ENCODE data around the gene FAM131C. TPM values are rescaled to one million over a fixed set of nuclear protein-coding genes. Genes with fewer than 3 reads are reported as not detected.
"Not testable (repeated sequence)": the region's sequence is repeated elsewhere in the genome, so short reads cannot be mapped to it uniquely, and the experiment has no call there.

Gene FAM131C
- total RNA-seq, 6 donors from 2014 or later, result 0.13 TPM; not detected in 5

GRCh38 chr1:16041200-16041599 lies 32.3 kb downstream of the FAM131C start:
- no peak for DNase-seq
- Histone ChIP-seq H3K36me3 (no peaks in the 10 kb centered on the region), H3K27ac (no peak overlapping the region), H3K4me3 (no peak overlapping the region), H3K4me1 (no peaks in the 10 kb centered on the region), H3K9me3 (no peaks in the 10 kb centered on the region), H3K27me3 (no peaks in the 10 kb centered on the region)
- ATAC-seq (ENCODE audit: low FRiP score in 2 of 2), result no peak
- no peak for TF ChIP-seq EP300 (IDR thresholded peaks at IDR 0.05)
- no peak for TF ChIP-seq POLR2A (IDR thresholded peaks at IDR 0.05)
- no peak for TF ChIP-seq CTCF (IDR thresholded peaks at IDR 0.05)
- TF ChIP-seq POLR2AphosphoS5 (IDR thresholded peaks at IDR 0.05), result no peak
- 33 to 65% methylated on average over 3 to 8 of the region's 8 CpGs for WGBS, 2 donors

GRCh38 chr1:16039871-16040270 lies 33.6 kb downstream of the FAM131C start:
- not testable (repeated sequence) for H3K9me3 ChIP-seq; H3K4me1 ChIP-seq; ATAC-seq (ENCODE audit: low FRiP score in 2 of 2); H3K4me3 ChIP-seq; H3K27ac ChIP-seq; H3K27me3 ChIP-seq; H3K36me3 ChIP-seq
- DNase-seq, result peak in 1 of 2 donors; percentile 63
- 50 to 73% methylated on average over 1 to 8 of the region's 8 CpGs for WGBS, 2 donors

GRCh38 chr1:16038620-16038912 lies 34.9 kb downstream of the FAM131C start:
- no peaks in the 10 kb centered on the region for H3K4me1 ChIP-seq
- H3K9me3 ChIP-seq, result no peaks in the 10 kb centered on the region
- H3K27me3 ChIP-seq, result no peaks in the 10 kb centered on the region
- 84 to 90% methylated on average over 2 to 4 of the region's 4 CpGs for WGBS, 2 donors
- TF ChIP-seq CTCF (IDR thresholded peaks at IDR 0.05) (no peak), EP300 (IDR thresholded peaks at IDR 0.05) (no peak), POLR2A (IDR thresholded peaks at IDR 0.05) (no peak), POLR2AphosphoS5 (IDR thresholded peaks at IDR 0.05) (no peak)
- no peak overlapping the region for H3K27ac ChIP-seq
- ATAC-seq (ENCODE audit: low FRiP score in 2 of 2) (no peak), DNase-seq (no peak)
- H3K36me3 ChIP-seq, result no peaks in the 10 kb centered on the region
- H3K4me3 ChIP-seq, result no peak overlapping the region

GRCh38 chr1:16036461-16036860 lies 37.0 kb downstream of the FAM131C start:
- not testable (repeated sequence) for H3K27ac ChIP-seq; ATAC-seq (ENCODE audit: low FRiP score in 2 of 2); H3K4me1 ChIP-seq; H3K4me3 ChIP-seq; H3K27me3 ChIP-seq; DNase-seq; H3K36me3 ChIP-seq; H3K9me3 ChIP-seq
- 89% methylated on average over 10 of the region's 11 CpGs; no CpG with 5 or more reads in 1 of the 2 donors for WGBS, 2 donors

- not testable (repeated sequence) for H3K36me3 ChIP-seq; H3K4me3 ChIP-seq; ATAC-seq (ENCODE audit: low FRiP score in 2 of 2); H3K27ac ChIP-seq; H3K27me3 ChIP-seq; DNase-seq; H3K9me3 ChIP-seq; H3K4me1 ChIP-seq
- 58% methylated on average over 1 to 7 of the region's 7 CpGs for WGBS, 2 donors
Measured at GRCh38 chr1:16033103-16033632, 40.3 kb downstream of the FAM131C start.

GRCh38 chr1:16032388-16033102 lies 40.9 kb downstream of the FAM131C start:
- Histone ChIP-seq H3K27me3 (no peaks in the 10 kb centered on the region), H3K4me1 (peaks cover 0 to 9% (median 5%) of the 10 kb centered on the region in 4 donors), H3K9me3 (no peaks in the 10 kb centered on the region), H3K36me3 (no peaks in the 10 kb centered on the region), H3K4me3 (no peak overlapping the region), H3K27ac (no peak overlapping the region)
- peak in 1 of 2 donors; percentile 87 for DNase-seq
- TF ChIP-seq CTCF (IDR thresholded peaks at IDR 0.05), result peak; percentile 92 to 97 (median 96)
- no peak for TF ChIP-seq POLR2A (IDR thresholded peaks at IDR 0.05)
- WGBS, 2 donors, result 54 to 57% methylated on average over 10 to 16 of the region's 18 CpGs
- ATAC-seq (ENCODE audit: low FRiP score in 2 of 2), result peak; percentile 89 to 93

All from upper lobe of left lung (tissue), 6 donors.